B cell (primary cell): ENCODE data around the gene STRADA.

Experiments used
- EZH2 ChIP-seq: IDR thresholded peaks from 2 replicates; pipeline ENCODE4 v1.6.1; 2012; ENCODE audit warnings: borderline replicate concordance, low read depth, mild to moderate bottlenecking, moderate library complexity, low read length; ENCODE audit not compliant: insufficient read depth, poor library complexity, severe bottlenecking
- TF ChIP-seq, protein P1 (sequence below): fragments of 200-600 bp; IDR thresholded peaks from one replicate; pipeline ENCODE4 v1.8.0; 2022; ENCODE audit warnings: antibody characterized with exemption, mild to moderate bottlenecking

- TF ChIP-seq, protein P1, sequence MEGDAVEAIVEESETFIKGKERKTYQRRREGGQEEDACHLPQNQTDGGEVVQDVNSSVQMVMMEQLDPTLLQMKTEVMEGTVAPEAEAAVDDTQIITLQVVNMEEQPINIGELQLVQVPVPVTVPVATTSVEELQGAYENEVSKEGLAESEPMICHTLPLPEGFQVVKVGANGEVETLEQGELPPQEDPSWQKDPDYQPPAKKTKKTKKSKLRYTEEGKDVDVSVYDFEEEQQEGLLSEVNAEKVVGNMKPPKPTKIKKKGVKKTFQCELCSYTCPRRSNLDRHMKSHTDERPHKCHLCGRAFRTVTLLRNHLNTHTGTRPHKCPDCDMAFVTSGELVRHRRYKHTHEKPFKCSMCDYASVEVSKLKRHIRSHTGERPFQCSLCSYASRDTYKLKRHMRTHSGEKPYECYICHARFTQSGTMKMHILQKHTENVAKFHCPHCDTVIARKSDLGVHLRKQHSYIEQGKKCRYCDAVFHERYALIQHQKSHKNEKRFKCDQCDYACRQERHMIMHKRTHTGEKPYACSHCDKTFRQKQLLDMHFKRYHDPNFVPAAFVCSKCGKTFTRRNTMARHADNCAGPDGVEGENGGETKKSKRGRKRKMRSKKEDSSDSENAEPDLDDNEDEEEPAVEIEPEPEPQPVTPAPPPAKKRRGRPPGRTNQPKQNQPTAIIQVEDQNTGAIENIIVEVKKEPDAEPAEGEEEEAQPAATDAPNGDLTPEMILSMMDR: no peak
- TF ChIP-seq EZH2: no peak
Measured at GRCh38 chr17:63722403-63722802, 19.2 kb downstream of the STRADA start.
